ELR (cell line): ENCODE data around the gene RRP8.
A peak's percentile ranks its signal among the peaks of the same experiment; 100 is the strongest.

Experiments used
- DNase-seq: peaks from one replicate; pipeline ENCODE4 v3.0.0-alpha.2; 2015; ENCODE audit warnings: low read depth

Gene RRP8

GRCh38 chr11:6599881-6600390, 3.5 kb downstream of the RRP8 start:
- DNase-seq, result no peak

GRCh38 chr11:6599449-6599848, 4.0 kb downstream of the RRP8 start:
- DNase-seq, result no peak

- DNase-seq, result no peak
Observed at GRCh38 chr11:6598555-6598954, 4.9 kb downstream of the RRP8 start.

- no peak for DNase-seq
Observed at GRCh38 chr11:6596239-6596877, 7.1 kb downstream of the RRP8 start.

GRCh38 chr11:6594142-6594768, 9.2 kb downstream of the RRP8 start:
- no peak for DNase-seq

GRCh38 chr11:6588018-6588417, 15.4 kb downstream of the RRP8 start:
- DNase-seq, result no peak

GRCh38 chr11:6587360-6587953, 16.0 kb downstream of the RRP8 start:
- no peak for DNase-seq

GRCh38 chr11:6586434-6587359, 16.7 kb downstream of the RRP8 start:
- no peak for DNase-seq

GRCh38 chr11:6584528-6584927, 18.9 kb downstream of the RRP8 start:
- no peak for DNase-seq

- DNase-seq, result no peak
Observed at GRCh38 chr11:6583584-6583983, 19.8 kb downstream of the RRP8 start.

GRCh38 chr11:6579681-6580080, 23.7 kb downstream of the RRP8 start:
- DNase-seq, result no peak

GRCh38 chr11:6578134-6578533, 25.3 kb downstream of the RRP8 start:
- no peak for DNase-seq

GRCh38 chr11:6576471-6577373, 26.7 kb downstream of the RRP8 start:
- DNase-seq, result peak; percentile 6

GRCh38 chr11:6574816-6575715, 28.4 kb downstream of the RRP8 start:
- no peak for DNase-seq

GRCh38 chr11:6572215-6572614, 31.2 kb downstream of the RRP8 start:
- peak; percentile 39 for DNase-seq

GRCh38 chr11:6571434-6572008, 31.9 kb downstream of the RRP8 start:
- no peak for DNase-seq

- no peak for DNase-seq
Observed at GRCh38 chr11:6570691-6571427, 32.6 kb downstream of the RRP8 start.

GRCh38 chr11:6569706-6570105, 33.7 kb downstream of the RRP8 start:
- no peak for DNase-seq
